ENCODE measurements around the gene SLIT3.

The SLIT3 gene

GRCh38 chr5:168672016-168672415 lies 628.9 kb downstream of the SLIT3 start:
- no peaks in the 10 kb centered on the region for H3K4me1 ChIP-seq (ENCODE audit: control insufficient read depth, insufficient read depth, low read length)
- no peak overlapping the region for H3K27ac ChIP-seq (ENCODE audit: extremely low read depth, low read depth, low read length)
- TF ChIP-seq ZBTB1 (tag by site-specific recombination; IDR thresholded peaks at IDR 0.05), result no peak
- no peak for TF ChIP-seq ZNF488 (tag by site-specific recombination; IDR thresholded peaks at IDR 0.05)
- TF ChIP-seq ZNF658 (tag by site-specific recombination; IDR thresholded peaks at IDR 0.05), result no peak
- TF ChIP-seq PRDM6 (tag by site-specific recombination; IDR thresholded peaks at IDR 0.05), result no peak
- TF ChIP-seq ZNF837 (tag by site-specific recombination; IDR thresholded peaks at IDR 0.05), result no peak
- no peak for TF ChIP-seq ZBTB48 (tag by site-specific recombination; IDR thresholded peaks at IDR 0.05)
- TF ChIP-seq ZNF518A (tag by site-specific recombination; conservative IDR thresholded peaks at IDR 0.05; ENCODE audit: low read depth), result no peak
- TF ChIP-seq ZSCAN5A (tag by site-specific recombination; IDR thresholded peaks at IDR 0.05), result no peak
- TF ChIP-seq ZNF561 (tag by site-specific recombination; IDR thresholded peaks at IDR 0.05; ENCODE audit: borderline replicate concordance), result no peak
- TF ChIP-seq OSR2 (tag by site-specific recombination; IDR thresholded peaks at IDR 0.05), result no peak
- no peak for TF ChIP-seq MZF1 (tag by site-specific recombination; IDR thresholded peaks at IDR 0.05; ENCODE audit: borderline replicate concordance)
- no peak for TF ChIP-seq SETDB1 (IDR thresholded peaks at IDR 0.05; ENCODE audit: insufficient read length, low read length)
- no peak for TF ChIP-seq ZNF623 (tag by site-specific recombination; IDR thresholded peaks at IDR 0.05)
- no peak for TF ChIP-seq ZNF629 (tag by site-specific recombination; IDR thresholded peaks at IDR 0.05)
- no peak for TF ChIP-seq ZNF777 (tag by site-specific recombination; IDR thresholded peaks at IDR 0.05; ENCODE audit: borderline replicate concordance)
- TF ChIP-seq ZNF549 (tag by site-specific recombination; IDR thresholded peaks at IDR 0.05), result no peak
- TF ChIP-seq BCL6B (tag by site-specific recombination; IDR thresholded peaks at IDR 0.05), result no peak
- no peak for TF ChIP-seq ZNF558 (tag by site-specific recombination; IDR thresholded peaks at IDR 0.05)
- no peak for TF ChIP-seq REPIN1 (tag by site-specific recombination; IDR thresholded peaks at IDR 0.05; ENCODE audit: low read depth)
- CTCF ChIA-PET, result interaction anchor here (1.1 kb wide), 1 partner anchor 909 kb away, joined by 3 read pairs; no protein-coding TSS in a partner anchor
- no peaks in the 10 kb centered on the region for H3K9me3 ChIP-seq (ENCODE audit: control insufficient read depth, insufficient read depth, low read depth, low read length)
- no peak overlapping the region for H3K4me3 ChIP-seq (ENCODE audit: low read depth, low read length)
- POLR2A ChIA-PET, result no interaction called here
- no peaks in the 10 kb centered on the region for H3K36me3 ChIP-seq (ENCODE audit: control insufficient read depth in 2 of 2, insufficient read depth in 1 of 2, low read length in 2 of 2)
